Karpas-422 (cell line): ENCODE data around the gene CLDN5. TPM values are rescaled to one million over a fixed set of nuclear protein-coding genes. Genes with fewer than 3 reads are reported as not detected.

Experiments
- DNase-seq: peaks from one replicate; pipeline ENCODE4 v3.0.0-alpha.2; 2015
- H2AFZ ChIP-seq: fragments of 200-600 bp; sonication (generic); 2 replicates; pipeline ENCODE4 v1.6.1; 2014; ENCODE audit warnings: antibody characterized with exemption, low read length, mixed read lengths
- H3K27ac ChIP-seq: fragments of 200-600 bp; sonication (generic); 2 replicates; pipeline ENCODE4 v1.5.1; 2014; ENCODE audit warnings: mild to moderate bottlenecking, low read length, moderate library complexity
- H3K27me3 ChIP-seq: fragments of 200-600 bp; sonication (generic); 2 replicates; pipeline ENCODE4 v1.6.1; 2014; ENCODE audit warnings: low read length, mixed read lengths
- H3K36me3 ChIP-seq: fragments of 200-600 bp; sonication (generic); 2 replicates; pipeline ENCODE4 v1.6.1; 2014; ENCODE audit warnings: low read length, mixed read lengths; ENCODE audit not compliant: insufficient read depth
- H3K4me1 ChIP-seq: fragments of 200-600 bp; sonication (generic); 2 replicates; pipeline ENCODE4 v1.6.1; 2014; ENCODE audit warnings: mild to moderate bottlenecking, low read length, mixed read lengths
- H3K4me2 ChIP-seq: fragments of 200-600 bp; sonication (generic); 2 replicates; pipeline ENCODE4 v1.6.1; 2014; ENCODE audit warnings: low read length, low read depth, mild to moderate bottlenecking; ENCODE audit not compliant: poor library complexity, severe bottlenecking
- H3K4me3 ChIP-seq: fragments of 200-600 bp; sonication (generic); 2 replicates; pipeline ENCODE4 v1.5.1; 2014; ENCODE audit warnings: mild to moderate bottlenecking, antibody characterized with exemption, low read length, mixed read lengths
- H3K79me2 ChIP-seq: fragments of 200-600 bp; sonication (generic); 2 replicates; pipeline ENCODE4 v1.6.1; 2014; ENCODE audit warnings: mild to moderate bottlenecking, low read length, mixed read lengths
- H3K9ac ChIP-seq: fragments of 200-600 bp; sonication (generic); 2 replicates; pipeline ENCODE4 v1.6.0; 2014; ENCODE audit warnings: low read length
- H3K9me2 ChIP-seq: fragments of 200-600 bp; sonication (generic), shearing (Covaris generic); replicated peaks from 2 replicates; pipeline ENCODE4 v1.6.0; 2014; ENCODE audit warnings: mild to moderate bottlenecking, low read length, moderate library complexity; ENCODE audit not compliant: insufficient read depth
- H3K9me3 ChIP-seq: fragments of 300-700, 200-600 bp; sonication (generic); 2 replicates; pipeline ENCODE4 v1.6.1; 2014; ENCODE audit warnings: low read length, mixed read lengths
- H4K20me1 ChIP-seq: fragments of 200-600 bp; sonication (generic); 2 replicates; pipeline ENCODE4 v1.6.1; 2014; ENCODE audit warnings: mild to moderate bottlenecking, antibody characterized with exemption, low read length, low read depth; ENCODE audit not compliant: insufficient read depth
- total RNA-seq: library from RNA; depleted of rRNA; stranded (reverse); fragments of >200 nt; shearing (Covaris generic); gene quantifications from 2 replicates; pipeline ENCODE4 v1.2.3, GENCODE V29; 2014; ENCODE audit warnings: low replicate concordance

Gene CLDN5
- total RNA-seq, 1 experiment from 2014 or later = not detected

- DNase-seq = no peak
- H2AFZ ChIP-seq = no peak overlapping the region
- H3K36me3 ChIP-seq = peaks cover 40% of the 10 kb centered on the region
- H3K4me3 ChIP-seq = no peak overlapping the region
- H3K27ac ChIP-seq = no peak overlapping the region
- no peaks in the 10 kb centered on the region; the same call in 1 of the 2 replicates for H4K20me1 ChIP-seq
- no peak overlapping the region for H3K9ac ChIP-seq
- peaks cover 14% of the 10 kb centered on the region for H3K4me1 ChIP-seq
- no peaks in the 10 kb centered on the region for H3K9me2 ChIP-seq
- no peaks in the 10 kb centered on the region for H3K27me3 ChIP-seq
- no peaks in the 10 kb centered on the region for H3K9me3 ChIP-seq
- no peak overlapping the region for H3K4me2 ChIP-seq
- H3K79me2 ChIP-seq = peaks cover 63% of the 10 kb centered on the region
Measured at GRCh38 chr22:19482297-19482696, 41.9 kb downstream of the CLDN5 start.

DNA sequence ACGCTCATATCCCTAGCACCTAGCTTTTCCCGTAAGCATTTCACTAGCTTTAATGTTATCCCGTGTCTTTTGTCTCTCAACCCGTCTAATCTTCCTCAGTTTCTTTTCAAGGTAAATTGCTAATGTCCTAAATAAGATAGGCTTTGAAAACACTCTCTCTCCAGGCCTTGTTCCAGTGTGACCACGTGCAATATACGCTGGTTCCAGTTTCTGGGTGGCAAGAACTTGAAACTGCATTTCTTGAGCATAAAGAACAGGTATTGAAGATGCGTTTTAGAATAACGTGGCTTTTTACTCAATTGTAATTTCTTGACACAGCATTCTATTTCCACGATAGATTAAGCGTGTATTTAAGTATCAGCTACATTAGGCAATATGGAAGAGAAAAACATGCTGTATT, 43.4 kb downstream of the CLDN5 start:
- Histone ChIP-seq H3K4me1 (peaks cover 24% of the 10 kb centered on the region), H2AFZ (no peak overlapping the region; the same call in 1 of the 2 replicates), H3K27ac (peak overlapping the region; percentile 20; the same call in 1 of the 2 replicates), H3K9me2 (no peaks in the 10 kb centered on the region), H4K20me1 (no peaks in the 10 kb centered on the region; the same call in 1 of the 2 replicates), H3K9ac (peak overlapping the region; percentile 79), H3K27me3 (no peaks in the 10 kb centered on the region), H3K79me2 (peaks cover 76% of the 10 kb centered on the region), H3K36me3 (peaks cover 37% of the 10 kb centered on the region), H3K9me3 (no peaks in the 10 kb centered on the region), H3K4me3 (peak overlapping the region; percentile 77), H3K4me2 (peak overlapping the region; percentile 85)
- DNase-seq = peak; percentile 54

DNA sequence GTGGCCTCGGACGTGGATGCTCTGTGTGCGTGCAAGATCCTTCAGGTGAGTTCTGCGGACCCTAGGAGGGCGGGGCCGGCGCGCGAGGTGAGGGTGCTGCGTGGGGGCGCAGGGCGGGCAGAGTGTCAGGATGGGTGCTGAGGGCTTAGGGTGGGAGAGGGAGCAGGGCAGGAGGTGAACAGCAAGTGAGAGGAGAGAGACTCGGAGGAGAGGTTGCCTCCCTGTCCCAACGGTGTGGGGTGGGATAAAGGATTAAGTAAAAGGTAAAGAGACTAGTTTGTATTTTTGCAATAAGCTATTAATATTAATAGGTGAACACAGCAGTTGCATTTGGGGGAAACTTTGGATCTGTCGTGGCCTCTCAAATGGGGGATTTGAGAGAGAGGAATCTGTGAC, 44.0 kb downstream of the CLDN5 start:
- peaks cover 80% of the 10 kb centered on the region for H3K79me2 ChIP-seq
- H3K36me3 ChIP-seq = peaks cover 37% of the 10 kb centered on the region
- H3K27me3 ChIP-seq = no peaks in the 10 kb centered on the region
- H3K4me1 ChIP-seq = peaks cover 24% of the 10 kb centered on the region
- no peak overlapping the region for H2AFZ ChIP-seq
- no peaks in the 10 kb centered on the region for H3K9me3 ChIP-seq
- peak overlapping the region; percentile 77 for H3K4me3 ChIP-seq
- peak overlapping the region; percentile 79 for H3K9ac ChIP-seq
- H3K9me2 ChIP-seq = no peaks in the 10 kb centered on the region
- peak overlapping the region; percentile 85 for H3K4me2 ChIP-seq
- H4K20me1 ChIP-seq = no peaks in the 10 kb centered on the region; the same call in 1 of the 2 replicates
- peak overlapping the region; percentile 20; the same call in 1 of the 2 replicates for H3K27ac ChIP-seq
- DNase-seq = peak; percentile 64

GRCh38 chr22:19479355-19480172, 44.6 kb downstream of the CLDN5 start, which contains the start of gene CDC45:
TSS of gene CDC45 (plus strand) at chr22:19479920. CDS start at chr22:19479969, 49 bp downstream.
- H3K36me3 ChIP-seq = peaks cover 35% of the 10 kb centered on the region
- peak within 1 kb of the TSS; percentile 88 for H3K27ac ChIP-seq
- H3K79me2 ChIP-seq = peaks cover 78% of the 10 kb centered on the region
- peak within 1 kb of the TSS; percentile 87 for H3K9ac ChIP-seq
- peak within 1 kb of the TSS; percentile 68; the same call in 1 of the 2 replicates for H2AFZ ChIP-seq
- H3K4me3 ChIP-seq = peak within 1 kb of the TSS; percentile 77
- no peaks in the 10 kb centered on the region for H3K9me2 ChIP-seq
- H3K27me3 ChIP-seq = no peaks in the 10 kb centered on the region
- no peaks in the 10 kb centered on the region for H3K9me3 ChIP-seq
- peak; percentile 99 for DNase-seq
- H3K4me2 ChIP-seq = peak within 1 kb of the TSS; percentile 85
- peaks cover 3% of the 10 kb centered on the region; the same call in 1 of the 2 replicates for H4K20me1 ChIP-seq
- peaks cover 24% of the 10 kb centered on the region for H3K4me1 ChIP-seq

DNA sequence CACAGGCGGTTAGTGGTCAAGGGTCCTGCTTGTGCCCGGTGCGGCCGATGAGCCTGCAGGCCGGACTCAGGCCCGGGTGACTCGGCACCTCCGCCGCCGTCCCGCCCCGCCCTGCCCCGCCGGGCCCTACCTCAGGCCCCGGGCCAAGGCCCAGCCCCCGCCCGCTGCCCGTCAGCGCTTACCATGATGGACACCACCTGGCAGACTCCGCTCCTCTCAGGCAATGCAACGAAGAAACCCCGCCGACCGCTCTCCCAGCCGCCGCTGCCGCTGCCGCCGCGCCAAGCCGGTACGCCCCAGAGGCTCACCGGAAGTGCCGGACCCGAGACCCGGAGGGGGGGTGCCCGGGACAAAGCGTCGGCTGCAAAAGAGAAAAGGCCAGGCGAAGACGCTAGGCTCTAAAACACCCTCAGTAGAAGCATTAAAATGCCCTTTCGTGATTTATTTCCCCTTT, 45.3 kb downstream of the CLDN5 start, which contains the start of gene UFD1:
Gene UFD1, minus strand, starts transcription at position 293 of the 454 bp plus-strand sequence. Its CDS starts 108 bp downstream, at position 185.
- Histone ChIP-seq H3K9ac (peak within 1 kb of the TSS; percentile 87), H3K4me1 (peaks cover 24% of the 10 kb centered on the region), H3K36me3 (peaks cover 30% of the 10 kb centered on the region), H2AFZ (peak within 1 kb of the TSS; percentile 68; the same call in 1 of the 2 replicates), H3K79me2 (peaks cover 75% of the 10 kb centered on the region), H3K4me2 (peak within 1 kb of the TSS; percentile 85), H3K27ac (peak within 1 kb of the TSS; percentile 88), H3K9me2 (no peaks in the 10 kb centered on the region), H3K9me3 (no peaks in the 10 kb centered on the region), H4K20me1 (peaks cover 3% of the 10 kb centered on the region; the same call in 1 of the 2 replicates), H3K4me3 (peak within 1 kb of the TSS; percentile 77), H3K27me3 (no peaks in the 10 kb centered on the region)
- DNase-seq = peak; percentile 93

DNA sequence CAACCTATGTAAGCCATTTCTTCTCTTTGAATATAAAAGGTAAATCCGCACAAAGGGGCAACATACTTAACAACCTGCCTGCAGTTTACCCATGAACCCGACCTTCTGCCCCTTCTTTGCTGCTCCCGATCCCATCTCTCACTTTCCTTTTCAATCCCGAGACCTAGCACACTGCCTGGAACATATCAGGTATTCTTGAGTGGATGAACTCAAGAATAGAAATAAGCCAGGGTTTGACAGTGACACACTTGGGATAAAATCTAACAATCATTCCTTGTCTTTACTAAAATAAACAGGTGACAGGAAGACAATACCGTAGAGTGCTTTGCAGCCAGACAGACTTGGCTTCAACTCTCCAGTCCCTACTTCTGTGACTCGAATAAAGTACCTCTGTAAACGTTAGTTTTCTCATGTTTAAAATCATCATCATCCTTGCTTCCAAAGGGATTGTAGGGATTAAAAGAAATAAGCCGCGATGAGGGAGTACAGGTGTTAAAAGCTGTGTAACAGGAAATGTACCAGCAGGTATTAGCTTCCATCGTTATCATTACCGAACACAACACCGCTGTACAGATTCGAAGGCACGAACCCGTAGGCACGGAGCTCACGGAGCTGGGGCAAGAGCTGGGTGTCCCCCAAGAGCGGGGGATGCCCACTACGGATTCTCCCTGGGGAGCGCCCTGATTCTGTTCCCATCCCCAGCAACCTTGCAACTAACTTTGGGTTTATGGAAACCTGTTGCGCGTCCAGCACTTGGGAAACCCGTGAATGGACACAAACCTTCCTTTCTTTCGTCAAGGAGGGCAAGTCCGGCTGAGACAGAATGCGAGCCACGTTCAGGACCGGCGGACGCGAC, 45.9 kb downstream of the CLDN5 start:
- Histone ChIP-seq H3K9me2 (no peaks in the 10 kb centered on the region), H2AFZ (no peak overlapping the region), H3K27me3 (no peaks in the 10 kb centered on the region), H3K79me2 (peaks cover 75% of the 10 kb centered on the region), H3K27ac (peak overlapping the region; percentile 88), H3K4me3 (peak overlapping the region; percentile 77), H3K4me2 (peak overlapping the region; percentile 85), H3K9ac (peak overlapping the region; percentile 87), H3K36me3 (peaks cover 23% of the 10 kb centered on the region; the same call in 1 of the 2 replicates), H3K9me3 (no peaks in the 10 kb centered on the region), H3K4me1 (peaks cover 24% of the 10 kb centered on the region), H4K20me1 (peaks cover 3% of the 10 kb centered on the region; the same call in 1 of the 2 replicates)
- DNase-seq = peak; percentile 69

GRCh38 chr22:19477321-19478044, 46.7 kb downstream of the CLDN5 start:
- Histone ChIP-seq H2AFZ (no peak overlapping the region), H4K20me1 (peaks cover 3% of the 10 kb centered on the region; the same call in 1 of the 2 replicates), H3K27ac (peak overlapping the region; percentile 59), H3K4me1 (peaks cover 24% of the 10 kb centered on the region), H3K36me3 (peaks cover 20% of the 10 kb centered on the region; the same call in 1 of the 2 replicates), H3K9ac (peak overlapping the region; percentile 87), H3K4me2 (peak overlapping the region; percentile 85), H3K4me3 (peak overlapping the region; percentile 77), H3K9me3 (no peaks in the 10 kb centered on the region), H3K9me2 (no peaks in the 10 kb centered on the region), H3K79me2 (peaks cover 79% of the 10 kb centered on the region), H3K27me3 (no peaks in the 10 kb centered on the region)
- DNase-seq = peak; percentile 69
